Astrocyte of the cerebellum (primary cell): Measurements from ENCODE around the gene ZNF646.

Experiments
- DNase-seq: peaks from one replicate; pipeline ENCODE4 v3.0.0-alpha.2; 2011; ENCODE audit warnings: low read depth
- H3K4me3 ChIP-seq: 2 replicates; pipeline ENCODE4 v1.5.1; 2011; ENCODE audit warnings: mild to moderate bottlenecking, low read depth, low read length, moderate library complexity
- in situ Hi-C: cut with HindIII; loops from 2 replicates; pipeline ENCODE4 v1.10.0; 2017; ENCODE audit warnings: low sequenced_read_pairs
- TF ChIP-seq, protein P1 (sequence below): IDR thresholded peaks from 2 replicates; pipeline ENCODE4 v1.5.1; 2012; ENCODE audit warnings: low read length, low read depth, moderate library complexity, mild to moderate bottlenecking; ENCODE audit errors: missing control alignments

The ZNF646 gene

DNA sequence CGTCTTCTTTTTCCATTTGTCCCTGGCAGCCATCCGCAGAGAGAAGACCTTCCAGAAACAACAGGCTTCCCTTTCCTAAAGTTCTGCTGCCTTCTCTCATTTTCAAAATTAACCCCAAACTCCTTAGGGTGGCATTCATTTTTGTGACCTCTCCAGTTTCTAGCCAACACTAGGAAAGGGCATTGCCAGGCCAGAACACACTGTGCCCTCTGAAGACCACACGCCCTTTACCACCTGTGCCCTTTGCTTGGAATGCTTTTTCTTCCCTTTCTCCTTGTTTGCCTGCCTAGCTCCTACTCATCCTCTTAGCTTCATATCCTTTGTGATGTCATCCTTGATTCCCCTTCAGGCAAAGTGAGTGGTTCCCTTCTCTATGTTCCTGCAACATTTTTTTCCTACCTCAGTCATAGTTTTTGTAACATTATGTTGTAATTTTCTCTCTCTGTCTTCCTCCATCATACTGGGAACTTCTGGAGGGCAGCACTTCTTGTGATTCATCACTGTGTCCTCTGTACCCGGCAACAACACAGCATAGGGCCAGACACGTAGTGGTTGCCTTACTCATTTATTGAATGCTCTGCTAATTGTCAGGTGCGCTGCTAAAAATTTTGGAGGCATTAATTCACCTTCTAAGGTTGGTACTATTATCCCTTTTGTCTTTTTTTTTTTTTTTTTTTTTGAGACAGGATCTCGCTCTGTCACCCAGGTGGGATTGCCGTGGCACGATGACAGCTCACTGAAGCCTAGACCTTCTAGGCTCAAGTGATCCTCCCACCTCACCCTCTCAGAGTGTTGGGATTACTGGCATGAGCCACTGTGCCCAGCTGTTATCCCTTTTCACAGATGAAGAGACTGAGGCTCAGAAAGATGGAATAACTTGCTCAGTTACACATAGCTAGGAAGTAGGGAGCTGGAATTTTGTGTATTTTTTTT is 44.3 kb downstream of the ZNF646 start:
- in situ Hi-C loops: no loop called here
- peak overlapping the region; percentile 58 for H3K4me3 ChIP-seq
- DNase-seq: no peak
- TF ChIP-seq, protein P1, sequence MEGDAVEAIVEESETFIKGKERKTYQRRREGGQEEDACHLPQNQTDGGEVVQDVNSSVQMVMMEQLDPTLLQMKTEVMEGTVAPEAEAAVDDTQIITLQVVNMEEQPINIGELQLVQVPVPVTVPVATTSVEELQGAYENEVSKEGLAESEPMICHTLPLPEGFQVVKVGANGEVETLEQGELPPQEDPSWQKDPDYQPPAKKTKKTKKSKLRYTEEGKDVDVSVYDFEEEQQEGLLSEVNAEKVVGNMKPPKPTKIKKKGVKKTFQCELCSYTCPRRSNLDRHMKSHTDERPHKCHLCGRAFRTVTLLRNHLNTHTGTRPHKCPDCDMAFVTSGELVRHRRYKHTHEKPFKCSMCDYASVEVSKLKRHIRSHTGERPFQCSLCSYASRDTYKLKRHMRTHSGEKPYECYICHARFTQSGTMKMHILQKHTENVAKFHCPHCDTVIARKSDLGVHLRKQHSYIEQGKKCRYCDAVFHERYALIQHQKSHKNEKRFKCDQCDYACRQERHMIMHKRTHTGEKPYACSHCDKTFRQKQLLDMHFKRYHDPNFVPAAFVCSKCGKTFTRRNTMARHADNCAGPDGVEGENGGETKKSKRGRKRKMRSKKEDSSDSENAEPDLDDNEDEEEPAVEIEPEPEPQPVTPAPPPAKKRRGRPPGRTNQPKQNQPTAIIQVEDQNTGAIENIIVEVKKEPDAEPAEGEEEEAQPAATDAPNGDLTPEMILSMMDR: no peak

DNA sequence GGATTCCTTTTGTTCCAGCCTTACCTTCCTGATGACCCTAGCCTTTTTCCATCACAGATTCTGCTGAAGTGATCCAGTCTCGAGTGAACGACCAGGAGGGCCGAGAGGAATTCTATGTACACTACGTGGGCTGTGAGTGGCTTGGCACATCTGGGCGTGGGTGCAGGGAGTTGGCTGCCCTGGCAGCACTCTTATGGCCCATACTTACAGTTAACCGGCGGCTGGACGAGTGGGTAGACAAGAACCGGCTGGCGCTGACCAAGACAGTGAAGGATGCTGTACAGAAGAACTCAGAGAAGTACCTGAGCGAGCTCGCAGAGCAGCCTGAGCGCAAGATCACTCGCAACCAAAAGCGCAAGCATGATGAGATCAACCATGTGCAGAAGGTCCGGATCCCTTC is 45.9 kb downstream of the ZNF646 start:
- TF ChIP-seq, protein P1: no peak
- H3K4me3 ChIP-seq: no peak overlapping the region
- in situ Hi-C loops: no loop called here
- no peak for DNase-seq

DNA sequence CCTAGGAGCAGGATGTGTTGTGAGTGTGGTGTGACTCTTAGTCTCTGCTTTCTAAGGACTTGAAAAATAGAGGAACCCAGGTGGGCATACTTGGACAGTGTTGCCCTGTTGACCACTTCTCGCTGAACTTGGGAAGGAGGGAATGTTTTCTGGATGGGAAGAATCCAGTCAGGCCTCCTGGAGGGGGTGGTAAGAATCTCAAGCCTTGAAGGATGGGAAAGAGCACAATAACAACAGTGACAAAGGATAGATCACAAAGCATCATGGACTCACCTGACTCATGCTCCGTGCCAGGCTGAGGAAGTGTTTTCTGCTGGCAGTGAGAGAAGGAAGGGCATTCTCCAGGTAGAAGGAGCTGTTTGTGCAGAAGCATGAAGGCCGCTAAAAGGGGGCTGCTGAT is 51.6 kb downstream of the ZNF646 start:
- no peak overlapping the region for H3K4me3 ChIP-seq
- in situ Hi-C loops: no loop called here
- no peak for DNase-seq
- TF ChIP-seq, protein P1: no peak

DNA sequence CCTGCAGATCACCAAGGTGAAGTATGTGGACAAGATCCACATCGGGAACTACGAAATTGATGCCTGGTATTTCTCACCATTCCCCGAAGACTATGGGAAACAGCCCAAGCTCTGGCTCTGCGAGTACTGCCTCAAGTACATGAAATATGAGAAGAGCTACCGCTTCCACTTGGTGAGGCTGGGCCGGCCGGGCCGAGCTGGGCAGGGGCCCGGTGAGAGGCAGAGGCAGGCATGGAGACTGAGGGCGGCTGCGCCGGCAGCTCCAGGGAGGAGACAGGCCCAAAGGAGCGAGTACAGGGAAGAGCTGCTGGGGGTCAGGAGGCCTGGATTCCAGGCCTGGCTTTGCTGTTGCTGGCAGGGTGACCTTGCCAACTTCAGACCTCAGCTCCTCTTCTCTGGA is 53.0 kb downstream of the ZNF646 start:
- TF ChIP-seq, protein P1: no peak
- DNase-seq: no peak
- H3K4me3 ChIP-seq: no peak overlapping the region
- in situ Hi-C loops: no loop called here

DNA sequence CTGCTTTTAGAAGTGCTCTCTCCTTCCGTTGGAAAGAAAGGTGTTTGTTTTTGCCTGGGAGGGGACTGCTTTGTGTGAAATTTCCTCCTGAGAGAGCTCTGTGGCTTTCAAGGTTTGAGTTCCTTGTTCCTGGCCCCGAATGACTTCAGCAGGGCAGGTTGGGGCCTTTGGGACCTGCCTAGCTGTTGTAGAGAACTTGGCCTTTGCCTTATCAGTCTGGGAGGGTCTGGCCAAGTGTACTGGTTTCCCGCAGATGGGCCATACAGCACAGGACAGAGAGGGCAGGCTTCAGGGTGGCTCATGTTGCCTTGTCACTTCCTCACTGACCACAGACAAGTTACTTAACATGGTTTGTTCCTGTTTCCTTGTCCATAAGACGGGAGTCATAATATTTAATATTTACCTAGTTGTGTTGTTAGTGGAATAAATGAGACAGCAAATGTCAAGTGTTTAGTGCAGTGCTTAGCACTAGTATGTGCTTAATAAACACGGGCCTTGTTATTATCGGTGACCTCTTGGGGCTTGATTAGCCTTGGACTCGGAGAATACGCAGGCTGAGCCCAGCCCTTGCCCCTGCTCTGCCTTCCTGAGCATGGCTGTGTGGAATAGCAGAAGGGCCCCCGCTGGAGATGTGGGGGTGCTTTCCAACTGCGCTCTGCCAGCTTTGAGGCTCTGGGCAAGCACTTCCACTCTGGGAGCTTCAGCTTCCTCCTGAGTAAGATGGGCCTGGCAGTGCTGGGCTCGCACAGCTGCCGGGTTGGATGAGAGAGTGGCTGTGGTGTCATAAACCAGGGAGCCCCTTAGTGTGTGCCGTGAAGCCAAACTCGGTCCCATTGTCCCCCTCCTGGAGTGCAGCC is 54.7 kb downstream of the ZNF646 start:
- TF ChIP-seq, protein P1: no peak
- H3K4me3 ChIP-seq: no peak overlapping the region
- DNase-seq: no peak
- in situ Hi-C loops: no loop called here

DNA sequence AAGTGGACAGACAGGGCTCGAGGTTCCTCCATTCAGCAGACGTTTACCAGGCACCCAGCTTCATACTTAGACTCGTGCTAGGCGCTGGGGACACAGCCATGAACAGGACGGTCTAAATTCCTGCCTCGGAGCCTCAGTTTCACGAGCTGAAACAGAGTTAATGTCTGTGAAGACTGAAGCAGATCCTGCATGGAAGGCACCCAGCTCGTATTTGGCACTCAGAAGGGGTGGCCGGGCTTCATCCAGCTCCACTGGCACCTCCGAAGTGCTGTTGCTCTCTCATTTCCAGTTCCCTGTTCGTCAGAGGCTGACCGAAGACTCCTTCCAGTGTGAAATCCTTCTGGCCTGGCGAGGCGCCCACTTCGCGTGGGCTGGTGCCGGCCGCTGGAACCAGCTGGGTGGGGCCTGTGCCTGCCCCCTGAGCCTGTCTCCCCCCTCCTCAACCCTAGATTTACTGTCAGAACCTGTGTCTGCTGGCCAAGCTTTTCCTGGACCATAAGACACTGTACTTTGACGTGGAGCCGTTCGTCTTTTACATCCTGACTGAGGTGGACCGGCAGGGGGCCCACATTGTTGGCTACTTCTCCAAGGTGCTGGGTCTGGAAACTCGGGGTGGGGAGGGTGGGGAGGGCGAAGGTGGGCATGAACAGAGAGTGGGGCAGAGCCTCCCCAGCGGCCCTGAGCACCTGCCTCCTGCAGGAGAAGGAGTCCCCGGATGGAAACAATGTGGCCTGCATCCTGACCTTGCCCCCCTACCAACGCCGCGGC is 55.5 kb downstream of the ZNF646 start:
- TF ChIP-seq, protein P1: no peak
- no peak for DNase-seq
- no peak overlapping the region for H3K4me3 ChIP-seq
- in situ Hi-C loops: no loop called here
